Keratinocyte (primary cell): Measurements from ENCODE around the gene ASTN2. TPM values are rescaled to one million over a fixed set of nuclear protein-coding genes. Genes with fewer than 3 reads are reported as not detected.

Source experiments
- DNase-seq: peaks from one replicate; pipeline ENCODE4 v3.0.0-alpha.2; 2011; ENCODE audit warnings: low read depth, missing footprints, low spot score
- FAIRE-seq: peaks from 2 replicates; lab custom pipeline; 2011; peaks lifted over from hg19 to GRCh38; lab: Jason Lieb, UNC
- H2AFZ ChIP-seq: 2 replicates; pipeline ENCODE4 v1.6.0; 2012; ENCODE audit warnings: low read length, control low read depth, inconsistent platforms; ENCODE audit not compliant: control insufficient read depth
- H3K27ac ChIP-seq: 2 replicates; pipeline ENCODE4 v1.5.1; 2011; ENCODE audit warnings: low read length; ENCODE audit not compliant: control insufficient read depth, insufficient read depth
- H3K27me3 ChIP-seq: 3 replicates; pipeline ENCODE4 v1.6.0; 2011; ENCODE audit warnings: low read length; ENCODE audit not compliant: control insufficient read depth, insufficient read depth; ENCODE audit errors: extremely low read depth
- H3K36me3 ChIP-seq, 2 experiments: 2 replicates in 1 of 2; 3 replicates in 1 of 2; pipeline ENCODE4 v1.5.1; 2011; ENCODE audit warnings: low read length in 2 of 2, mild to moderate bottlenecking in 1 of 2; ENCODE audit not compliant: control insufficient read depth in 2 of 2, insufficient read depth in 2 of 2; ENCODE audit errors: extremely low read depth in 1 of 2
- H3K4me1 ChIP-seq: 3 replicates; pipeline ENCODE4 v1.5.1; 2011; ENCODE audit warnings: low read length; ENCODE audit not compliant: control insufficient read depth, insufficient read depth; ENCODE audit errors: extremely low read depth
- H3K4me2 ChIP-seq: 3 replicates; pipeline ENCODE4 v1.6.0; 2011; ENCODE audit warnings: low read depth, low read length; ENCODE audit not compliant: control insufficient read depth, insufficient read depth; ENCODE audit errors: extremely low read depth
- H3K4me3 ChIP-seq, 3 experiments: fragments of 200-600 bp in 1 of 3; sonication (generic) in 1 of 3; 2 replicates in 2 of 3; 3 replicates in 1 of 3; pipeline ENCODE4 v1.5.1; 2011 to 2016; ENCODE audit warnings: low read length in 3 of 3, mild to moderate bottlenecking in 3 of 3, control low read depth in 2 of 3, inconsistent platforms in 1 of 3, low read depth in 1 of 3, mixed read lengths in 1 of 3, mixed run types in 1 of 3, moderate library complexity in 1 of 3; ENCODE audit not compliant: control insufficient read depth in 2 of 3, insufficient read depth in 2 of 3; ENCODE audit errors: extremely low read depth in 1 of 3
- H3K79me2 ChIP-seq: 2 replicates; pipeline ENCODE4 v1.6.0; 2012; ENCODE audit warnings: low read length; ENCODE audit not compliant: control insufficient read depth, insufficient read depth
- H3K9ac ChIP-seq: 3 replicates; pipeline ENCODE4 v1.6.0; 2011; ENCODE audit warnings: low read length; ENCODE audit not compliant: control insufficient read depth, insufficient read depth; ENCODE audit errors: extremely low read depth
- H3K9me1 ChIP-seq: 3 replicates; pipeline ENCODE4 v1.6.0; 2011; ENCODE audit warnings: low read length; ENCODE audit not compliant: control insufficient read depth, insufficient read depth; ENCODE audit errors: extremely low read depth
- H3K9me3 ChIP-seq: 2 replicates; pipeline ENCODE4 v1.5.1; 2012; ENCODE audit warnings: low read depth, low read length; ENCODE audit not compliant: control insufficient read depth
- H4K20me1 ChIP-seq: 3 replicates; pipeline ENCODE4 v1.6.0; 2011; ENCODE audit warnings: low read length; ENCODE audit not compliant: control insufficient read depth, insufficient read depth; ENCODE audit errors: extremely low read depth
- EZH2 ChIP-seq: IDR thresholded peaks from one replicate; pipeline ENCODE4 v1.6.1; 2012; ENCODE audit warnings: inconsistent platforms, mild to moderate bottlenecking, low read length, moderate library complexity
- dilution Hi-C: fragments of 300-500 bp; cut with MboI; formaldehyde crosslinking; loops from one replicate; pipeline ENCODE4 v1.7.0; 2020; ENCODE audit warnings: low sequenced_read_pairs; ENCODE audit not compliant: extremely low pct_ligation_motif_present
- polyA plus RNA-seq, 5 experiments: library from polyadenylated mRNA; depleted of rRNA in 3 of 5; stranded (reverse) in 3 of 5; stranded (forward) in 1 of 5; unstranded in 1 of 5; fragments of >200 nt; gene quantifications; 1 replicate in 1 of 5; 2 replicates in 3 of 5; 3 replicates in 1 of 5; pipeline versions ENCODE4 v1.2.1 to v1.2.3, GENCODE V29; 2011 to 2012; ENCODE audit warnings: missing spikeins in 2 of 5, low read depth in 1 of 5, low replicate concordance in 1 of 5
- TF ChIP-seq, protein P1 (sequence below), 3 experiments: IDR thresholded peaks in 1 of 3; conservative IDR thresholded peaks in 1 of 3; optimal IDR thresholded peaks in 1 of 3; 2 replicates in 2 of 3; 3 replicates in 1 of 3; pipeline versions ENCODE3 to v1.5.1; 2011; ENCODE audit warnings: low read length in 3 of 3, mild to moderate bottlenecking in 3 of 3, moderate library complexity in 2 of 3, control low read depth in 1 of 3, inconsistent platforms in 1 of 3; ENCODE audit not compliant: insufficient read depth in 2 of 3; ENCODE audit errors: extremely low read depth in 1 of 3

ASTN2 gene
- polyA plus RNA-seq, 1 donor (not counting 4 experiments of a cell fraction or from before 2014, with no cell fraction given): 0.31 TPM

- H3K36me3 ChIP-seq: no peaks in the 10 kb centered on the region
- no peak overlapping the region for H3K4me2 ChIP-seq
- H3K9me3 ChIP-seq: no peaks in the 10 kb centered on the region
- no peak overlapping the region for H3K27ac ChIP-seq
- no peak for TF ChIP-seq EZH2
- H3K4me3 ChIP-seq: no peak overlapping the region
- H2AFZ ChIP-seq: peak overlapping the region; percentile 89
- FAIRE-seq: peak; percentile 9
- DNase-seq: no peak
- no peaks in the 10 kb centered on the region for H3K27me3 ChIP-seq
- H3K9ac ChIP-seq: no peak overlapping the region
- no peaks in the 10 kb centered on the region for H4K20me1 ChIP-seq
- H3K4me1 ChIP-seq: peaks cover 4% of the 10 kb centered on the region
- H3K79me2 ChIP-seq: no peaks in the 10 kb centered on the region
- dilution Hi-C loops: no loop called here
- no peaks in the 10 kb centered on the region for H3K9me1 ChIP-seq
Observed at GRCh38 chr9:116576386-116576785, 838.5 kb downstream of the ASTN2 start.

- no peak for TF ChIP-seq EZH2
- TF ChIP-seq, protein P1, sequence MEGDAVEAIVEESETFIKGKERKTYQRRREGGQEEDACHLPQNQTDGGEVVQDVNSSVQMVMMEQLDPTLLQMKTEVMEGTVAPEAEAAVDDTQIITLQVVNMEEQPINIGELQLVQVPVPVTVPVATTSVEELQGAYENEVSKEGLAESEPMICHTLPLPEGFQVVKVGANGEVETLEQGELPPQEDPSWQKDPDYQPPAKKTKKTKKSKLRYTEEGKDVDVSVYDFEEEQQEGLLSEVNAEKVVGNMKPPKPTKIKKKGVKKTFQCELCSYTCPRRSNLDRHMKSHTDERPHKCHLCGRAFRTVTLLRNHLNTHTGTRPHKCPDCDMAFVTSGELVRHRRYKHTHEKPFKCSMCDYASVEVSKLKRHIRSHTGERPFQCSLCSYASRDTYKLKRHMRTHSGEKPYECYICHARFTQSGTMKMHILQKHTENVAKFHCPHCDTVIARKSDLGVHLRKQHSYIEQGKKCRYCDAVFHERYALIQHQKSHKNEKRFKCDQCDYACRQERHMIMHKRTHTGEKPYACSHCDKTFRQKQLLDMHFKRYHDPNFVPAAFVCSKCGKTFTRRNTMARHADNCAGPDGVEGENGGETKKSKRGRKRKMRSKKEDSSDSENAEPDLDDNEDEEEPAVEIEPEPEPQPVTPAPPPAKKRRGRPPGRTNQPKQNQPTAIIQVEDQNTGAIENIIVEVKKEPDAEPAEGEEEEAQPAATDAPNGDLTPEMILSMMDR (optimal IDR thresholded peaks at IDR 0.05 in 1 of 3, IDR thresholded peaks at IDR 0.05 in 1 of 3, conservative IDR thresholded peaks at IDR 0.05 in 1 of 3; ENCODE audit: extremely low read depth in 1 of 3, insufficient read depth in 2 of 3, low read length in 3 of 3): no peak
- H3K4me3 ChIP-seq: no peak overlapping the region
- no peaks in the 10 kb centered on the region for H3K9me3 ChIP-seq
- DNase-seq (no peak), FAIRE-seq (no peak)
- peak overlapping the region; percentile 28 for H2AFZ ChIP-seq
- no peak overlapping the region for H3K9ac ChIP-seq
- dilution Hi-C loops: no loop called here
- no peaks in the 10 kb centered on the region for H3K9me1 ChIP-seq
- H3K4me1 ChIP-seq: peaks cover 8% of the 10 kb centered on the region
- no peaks in the 10 kb centered on the region for H3K36me3 ChIP-seq
- no peak overlapping the region for H3K27ac ChIP-seq
- no peaks in the 10 kb centered on the region for H3K79me2 ChIP-seq
- H4K20me1 ChIP-seq: no peaks in the 10 kb centered on the region
- H3K4me2 ChIP-seq: no peak overlapping the region
- H3K27me3 ChIP-seq: no peaks in the 10 kb centered on the region
Observed at GRCh38 chr9:116574027-116574679, 840.7 kb downstream of the ASTN2 start.
